ENCODE data around the gene ABCA5.
"Not testable (repeated sequence)": the region's sequence is repeated elsewhere in the genome, so short reads cannot be mapped to it uniquely, and the experiment has no call there.

ABCA5 gene

GRCh38 chr17:69286257-69286656 lies 40.7 kb downstream of the ABCA5 start:
- H3K36me3 ChIP-seq (ENCODE audit: control insufficient read depth in 1 of 2, insufficient read depth in 2 of 2, low read length in 2 of 2): peaks cover 22 to 39% of the 10 kb centered on the region in 2 donors
- H3K27me3 ChIP-seq (ENCODE audit: low read depth, low read length): no peaks in the 10 kb centered on the region
- no peak overlapping the region for H3K4me3 ChIP-seq (ENCODE audit: low read depth in 1 of 2, low read length in 2 of 2)
- no peak overlapping the region for H3K27ac ChIP-seq (ENCODE audit: low read length)
- H3K4me1 ChIP-seq (ENCODE audit: control insufficient read depth in 1 of 2, insufficient read depth in 2 of 2, low read length in 2 of 2): no peaks in the 10 kb centered on the region
- no peaks in the 10 kb centered on the region for H3K9me3 ChIP-seq (ENCODE audit: control insufficient read depth in 1 of 2, low read length in 2 of 2)

- H3K27ac ChIP-seq (ENCODE audit: low read length): no peak overlapping the region
- H3K36me3 ChIP-seq (ENCODE audit: control insufficient read depth in 1 of 2, insufficient read depth in 2 of 2, low read length in 2 of 2): peaks cover 22 to 39% of the 10 kb centered on the region in 2 donors
- H3K4me1 ChIP-seq (ENCODE audit: control insufficient read depth in 1 of 2, insufficient read depth in 2 of 2, low read length in 2 of 2): no peaks in the 10 kb centered on the region
- H3K4me3 ChIP-seq (ENCODE audit: low read depth in 1 of 2, low read length in 2 of 2): no peak overlapping the region
- H3K9me3 ChIP-seq (ENCODE audit: control insufficient read depth in 1 of 2, low read length in 2 of 2): no peaks in the 10 kb centered on the region
- H3K27me3 ChIP-seq (ENCODE audit: low read depth, low read length): no peaks in the 10 kb centered on the region
Observed at GRCh38 chr17:69284646-69285045, 42.3 kb downstream of the ABCA5 start.

GRCh38 chr17:69282002-69282401 lies 44.9 kb downstream of the ABCA5 start:
- Histone ChIP-seq H3K9me3 (ENCODE audit: control insufficient read depth in 1 of 2, low read length in 2 of 2) (no peaks in the 10 kb centered on the region), H3K4me3 (ENCODE audit: low read depth in 1 of 2, low read length in 2 of 2) (no peak overlapping the region), H3K4me1 (ENCODE audit: control insufficient read depth in 1 of 2, insufficient read depth in 2 of 2, low read length in 2 of 2) (no peaks in the 10 kb centered on the region), H3K36me3 (ENCODE audit: control insufficient read depth in 1 of 2, insufficient read depth in 2 of 2, low read length in 2 of 2) (peaks cover 20 to 34% of the 10 kb centered on the region in 2 donors), H3K27ac (ENCODE audit: low read length) (no peak overlapping the region), H3K27me3 (ENCODE audit: low read depth, low read length) (no peaks in the 10 kb centered on the region)

DNA sequence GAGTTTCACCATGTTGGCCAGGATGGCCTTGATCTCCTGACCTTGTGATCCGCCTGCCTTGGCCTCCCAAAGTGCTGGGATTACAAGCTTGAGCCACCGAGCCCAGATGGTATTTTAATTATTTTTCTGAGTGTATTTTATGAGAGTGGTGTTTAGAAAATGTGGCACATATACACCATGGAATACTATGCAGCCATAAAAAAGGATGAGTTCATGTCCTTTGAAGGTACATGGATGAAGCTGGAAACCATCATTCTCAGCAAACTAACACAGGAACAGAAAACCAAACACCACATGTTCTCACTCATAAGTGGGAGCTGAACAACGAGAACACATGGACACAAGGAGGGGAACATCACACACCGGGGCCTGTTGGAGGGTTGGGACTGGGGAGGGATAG lies 50.7 kb downstream of the ABCA5 start:
- H3K27ac ChIP-seq (ENCODE audit: low read length); H3K36me3 ChIP-seq (ENCODE audit: control insufficient read depth in 1 of 2, insufficient read depth in 2 of 2, low read length in 2 of 2); H3K4me1 ChIP-seq (ENCODE audit: control insufficient read depth in 1 of 2, insufficient read depth in 2 of 2, low read length in 2 of 2); H3K4me3 ChIP-seq (ENCODE audit: low read depth in 1 of 2, low read length in 2 of 2); H3K27me3 ChIP-seq (ENCODE audit: low read depth, low read length); H3K9me3 ChIP-seq (ENCODE audit: control insufficient read depth in 1 of 2, low read length in 2 of 2): not testable (repeated sequence)

GRCh38 chr17:69275751-69276150 lies 51.2 kb downstream of the ABCA5 start:
- Histone ChIP-seq H3K4me1 (ENCODE audit: control insufficient read depth in 1 of 2, insufficient read depth in 2 of 2, low read length in 2 of 2) (no peaks in the 10 kb centered on the region), H3K27ac (ENCODE audit: low read length) (no peak overlapping the region), H3K27me3 (ENCODE audit: low read depth, low read length) (no peaks in the 10 kb centered on the region), H3K9me3 (ENCODE audit: control insufficient read depth in 1 of 2, low read length in 2 of 2) (no peaks in the 10 kb centered on the region), H3K4me3 (ENCODE audit: low read depth in 1 of 2, low read length in 2 of 2) (no peak overlapping the region), H3K36me3 (ENCODE audit: control insufficient read depth in 1 of 2, insufficient read depth in 2 of 2, low read length in 2 of 2) (peaks cover 0 to 4% of the 10 kb centered on the region in 2 donors)

GRCh38 chr17:69271023-69271422 lies 55.9 kb downstream of the ABCA5 start:
- no peaks in the 10 kb centered on the region for H3K27me3 ChIP-seq (ENCODE audit: low read depth, low read length)
- H3K27ac ChIP-seq (ENCODE audit: low read length): no peak overlapping the region
- peaks cover 0 to 5% of the 10 kb centered on the region in 2 donors for H3K4me1 ChIP-seq (ENCODE audit: control insufficient read depth in 1 of 2, insufficient read depth in 2 of 2, low read length in 2 of 2)
- no peak overlapping the region for H3K4me3 ChIP-seq (ENCODE audit: low read depth in 1 of 2, low read length in 2 of 2)
- no peaks in the 10 kb centered on the region for H3K9me3 ChIP-seq (ENCODE audit: control insufficient read depth in 1 of 2, low read length in 2 of 2)
- no peaks in the 10 kb centered on the region for H3K36me3 ChIP-seq (ENCODE audit: control insufficient read depth in 1 of 2, insufficient read depth in 2 of 2, low read length in 2 of 2)

DNA sequence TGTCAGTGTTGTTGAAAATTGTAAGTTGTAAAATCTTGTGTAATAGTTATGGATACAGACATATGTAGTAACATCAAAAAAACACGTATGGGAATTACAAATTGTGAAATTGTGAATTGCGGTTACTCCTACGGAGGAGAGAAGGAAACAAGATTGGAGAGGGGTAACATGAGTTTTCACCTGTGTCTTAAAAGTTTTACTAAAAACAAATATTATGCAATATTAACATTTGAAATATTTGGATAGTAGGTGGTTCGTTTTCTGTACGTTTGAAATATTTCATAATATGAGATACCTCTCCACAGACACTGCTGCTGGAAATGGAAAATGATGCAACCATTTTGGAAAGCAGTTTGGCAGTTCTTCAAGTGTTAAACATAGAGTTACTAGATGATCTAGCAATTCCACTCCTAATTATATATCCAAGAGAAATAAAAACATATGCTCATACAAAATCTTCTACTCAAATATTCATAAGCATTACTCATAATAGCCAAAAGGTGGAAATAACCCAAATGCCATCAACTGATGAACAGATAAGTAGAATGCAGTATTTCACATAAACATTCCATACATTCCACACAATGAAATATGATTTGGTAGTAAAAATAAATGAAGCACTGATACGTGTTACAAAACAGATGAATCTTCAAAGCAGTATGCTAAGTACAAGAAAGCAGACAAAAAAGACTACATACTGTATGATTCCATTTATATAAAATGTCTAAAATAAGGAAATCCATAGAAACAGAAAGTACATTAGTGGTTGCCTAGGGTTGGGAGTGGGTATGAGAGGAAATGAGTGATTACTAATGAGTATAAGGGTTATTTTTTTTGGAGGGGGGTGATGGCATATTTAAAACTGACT lies 57.6 kb downstream of the ABCA5 start:
- Histone ChIP-seq H3K27ac (ENCODE audit: low read length) (no peak overlapping the region), H3K4me3 (ENCODE audit: low read depth in 1 of 2, low read length in 2 of 2) (no peak overlapping the region), H3K27me3 (ENCODE audit: low read depth, low read length) (no peaks in the 10 kb centered on the region), H3K9me3 (ENCODE audit: control insufficient read depth in 1 of 2, low read length in 2 of 2) (no peaks in the 10 kb centered on the region), H3K36me3 (ENCODE audit: control insufficient read depth in 1 of 2, insufficient read depth in 2 of 2, low read length in 2 of 2) (no peaks in the 10 kb centered on the region), H3K4me1 (ENCODE audit: control insufficient read depth in 1 of 2, insufficient read depth in 2 of 2, low read length in 2 of 2) (peaks cover 0 to 5% of the 10 kb centered on the region in 2 donors)

DNA sequence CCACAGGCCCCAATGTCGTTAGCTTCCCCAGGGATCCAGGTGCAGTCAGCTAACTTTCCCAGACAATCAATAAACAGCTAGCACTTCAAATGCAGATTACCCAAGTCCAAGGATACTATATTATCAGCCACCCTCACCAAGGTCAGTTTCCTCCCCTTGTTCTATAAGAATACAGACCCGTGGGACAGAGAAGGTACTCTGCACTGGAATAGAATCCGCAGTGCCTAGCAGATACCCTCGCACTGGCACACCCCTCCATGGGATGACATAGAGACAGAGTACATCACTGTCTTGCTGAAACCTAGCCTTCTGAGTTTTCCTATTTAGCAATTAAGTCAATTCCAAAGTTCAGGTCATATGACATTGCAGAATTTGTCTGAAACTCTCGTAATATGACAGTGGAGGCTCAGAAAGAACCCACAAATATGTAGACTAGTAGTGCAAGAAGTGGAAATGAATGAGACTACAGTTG lies 58.4 kb downstream of the ABCA5 start:
- H3K27ac ChIP-seq (ENCODE audit: low read length): no peak overlapping the region

DNA sequence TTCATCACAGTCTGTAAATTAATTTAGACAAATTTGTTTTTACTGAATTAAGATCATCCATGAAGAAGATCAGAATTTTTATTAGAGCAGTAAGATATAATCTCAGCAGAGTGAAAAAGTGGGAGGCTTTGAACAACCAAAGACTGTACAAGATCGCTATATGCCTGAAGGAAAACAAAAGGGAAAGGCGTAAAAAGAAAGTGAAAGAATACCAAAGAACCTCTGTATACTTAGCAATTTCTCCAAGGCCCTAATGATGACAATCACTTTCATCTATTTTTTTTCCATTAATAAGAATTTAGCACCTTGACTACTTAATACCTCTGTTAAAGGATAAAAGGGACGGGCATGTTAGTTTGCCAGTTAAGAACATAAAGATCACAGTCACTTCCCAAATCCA lies 59.7 kb downstream of the ABCA5 start:
- Histone ChIP-seq H3K4me3 (ENCODE audit: low read depth in 1 of 2, low read length in 2 of 2) (no peak overlapping the region), H3K9me3 (ENCODE audit: control insufficient read depth in 1 of 2, low read length in 2 of 2) (no peaks in the 10 kb centered on the region), H3K27ac (ENCODE audit: low read length) (no peak overlapping the region), H3K4me1 (ENCODE audit: control insufficient read depth in 1 of 2, insufficient read depth in 2 of 2, low read length in 2 of 2) (peaks cover 0 to 5% of the 10 kb centered on the region in 2 donors), H3K36me3 (ENCODE audit: control insufficient read depth in 1 of 2, insufficient read depth in 2 of 2, low read length in 2 of 2) (no peaks in the 10 kb centered on the region), H3K27me3 (ENCODE audit: low read depth, low read length) (no peaks in the 10 kb centered on the region)

More for the DNA sequence above, 58.4 kb downstream of the ABCA5 start:
- H3K4me3 ChIP-seq (ENCODE audit: low read depth in 1 of 2, low read length in 2 of 2): no peak overlapping the region
- no peaks in the 10 kb centered on the region for H3K36me3 ChIP-seq (ENCODE audit: control insufficient read depth in 1 of 2, insufficient read depth in 2 of 2, low read length in 2 of 2)
- H3K9me3 ChIP-seq (ENCODE audit: control insufficient read depth in 1 of 2, low read length in 2 of 2): no peaks in the 10 kb centered on the region
- H3K27me3 ChIP-seq (ENCODE audit: low read depth, low read length): no peaks in the 10 kb centered on the region
- peaks cover 0 to 5% of the 10 kb centered on the region in 2 donors for H3K4me1 ChIP-seq (ENCODE audit: control insufficient read depth in 1 of 2, insufficient read depth in 2 of 2, low read length in 2 of 2)

- Histone ChIP-seq H3K27ac (ENCODE audit: low read length) (no peak overlapping the region), H3K4me3 (ENCODE audit: low read depth in 1 of 2, low read length in 2 of 2) (no peak overlapping the region), H3K27me3 (ENCODE audit: low read depth, low read length) (no peaks in the 10 kb centered on the region), H3K9me3 (ENCODE audit: control insufficient read depth in 1 of 2, low read length in 2 of 2) (no peaks in the 10 kb centered on the region), H3K36me3 (ENCODE audit: control insufficient read depth in 1 of 2, insufficient read depth in 2 of 2, low read length in 2 of 2) (no peaks in the 10 kb centered on the region), H3K4me1 (ENCODE audit: control insufficient read depth in 1 of 2, insufficient read depth in 2 of 2, low read length in 2 of 2) (peaks cover 0 to 5% of the 10 kb centered on the region in 2 donors)
Observed at GRCh38 chr17:69265873-69266272, 61.1 kb downstream of the ABCA5 start.

- no peaks in the 10 kb centered on the region for H3K4me1 ChIP-seq (ENCODE audit: control insufficient read depth in 1 of 2, insufficient read depth in 2 of 2, low read length in 2 of 2)
- no peaks in the 10 kb centered on the region for H3K27me3 ChIP-seq (ENCODE audit: low read depth, low read length)
- H3K27ac ChIP-seq (ENCODE audit: low read length): no peak overlapping the region
- H3K4me3 ChIP-seq (ENCODE audit: low read depth in 1 of 2, low read length in 2 of 2): no peak overlapping the region
- H3K36me3 ChIP-seq (ENCODE audit: control insufficient read depth in 1 of 2, insufficient read depth in 2 of 2, low read length in 2 of 2): peaks cover 8 to 9% of the 10 kb centered on the region in 2 donors
- H3K9me3 ChIP-seq (ENCODE audit: control insufficient read depth in 1 of 2, low read length in 2 of 2): no peaks in the 10 kb centered on the region
Observed at GRCh38 chr17:69254187-69254586, 72.7 kb downstream of the ABCA5 start.

DNA sequence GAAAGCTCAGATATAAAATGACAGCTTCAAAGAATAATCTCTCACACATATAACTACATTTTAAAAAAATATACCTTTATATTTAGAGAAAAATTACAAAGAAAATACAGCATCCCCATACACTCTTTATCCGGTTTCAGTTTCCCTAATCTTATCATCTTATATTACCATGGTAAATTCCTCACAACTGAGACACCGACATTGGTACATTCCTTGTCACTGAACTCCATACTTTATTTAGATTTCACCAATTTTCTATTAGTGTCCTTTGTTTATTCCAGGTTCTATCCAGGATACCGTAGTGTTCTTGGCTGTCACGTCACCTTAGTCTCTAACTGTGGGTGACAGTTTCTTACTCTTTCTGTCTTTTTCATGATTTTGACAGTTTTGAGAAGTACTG lies 76.3 kb downstream of the ABCA5 start:
- Histone ChIP-seq H3K27me3 (ENCODE audit: low read depth, low read length) (no peaks in the 10 kb centered on the region), H3K4me1 (ENCODE audit: control insufficient read depth in 1 of 2, insufficient read depth in 2 of 2, low read length in 2 of 2) (no peaks in the 10 kb centered on the region), H3K9me3 (ENCODE audit: control insufficient read depth in 1 of 2, low read length in 2 of 2) (no peaks in the 10 kb centered on the region), H3K36me3 (ENCODE audit: control insufficient read depth in 1 of 2, insufficient read depth in 2 of 2, low read length in 2 of 2) (peaks cover 8 to 9% of the 10 kb centered on the region in 2 donors), H3K27ac (ENCODE audit: low read length) (no peak overlapping the region), H3K4me3 (ENCODE audit: low read depth in 1 of 2, low read length in 2 of 2) (no peak overlapping the region)
